ENCODE measurements around the gene SGCE.

SGCE gene

GRCh38 chr7:94579470-94579869 is 76.5 kb downstream of the SGCE start:
- Histone ChIP-seq H2BK120ac (ENCODE audit: insufficient read depth, low read length, poor library complexity) (no peak overlapping the region), H3K9me3 (ENCODE audit: insufficient read depth, low read depth, low read length) (no peaks in the 10 kb centered on the region), H4K91ac (ENCODE audit: low read depth, low read length) (no peak overlapping the region), H3K36me3 (ENCODE audit: control insufficient read depth in 1 of 2, insufficient read depth in 2 of 2, low read length in 2 of 2) (no peaks in the 10 kb centered on the region), H4K12ac (ENCODE audit: low read depth, low read length) (no peak overlapping the region), H2BK12ac (ENCODE audit: low read length) (no peak overlapping the region), H3K4ac (ENCODE audit: low read depth, low read length) (no peak overlapping the region), H3K4me1 (ENCODE audit: control insufficient read depth in 1 of 2, insufficient read depth in 2 of 2, low read length in 2 of 2) (peaks cover 3 to 4% of the 10 kb centered on the region in 2 experiments), H3K4me3 (ENCODE audit: low read depth, low read length) (no peak overlapping the region), H3K18ac (ENCODE audit: low read length) (no peak overlapping the region), H3K23ac (ENCODE audit: low read length) (no peak overlapping the region), H3K4me2 (ENCODE audit: low read length) (no peak overlapping the region), H2BK5ac (ENCODE audit: low read depth, low read length, poor library complexity) (no peak overlapping the region), H3K79me2 (ENCODE audit: control insufficient read depth, insufficient read depth, low read length, poor library complexity) (no peaks in the 10 kb centered on the region), H2AK5ac (ENCODE audit: low read length) (no peak overlapping the region), H3K79me1 (ENCODE audit: low read length) (no peaks in the 10 kb centered on the region), H4K8ac (ENCODE audit: low read depth, low read length) (no peak overlapping the region), H3K27ac (ENCODE audit: low read depth, low read length) (no peak overlapping the region), H2AFZ (ENCODE audit: insufficient read depth, low read length, poor library complexity) (no peak overlapping the region), H3K9ac (ENCODE audit: low read length) (no peak overlapping the region), H3K14ac (ENCODE audit: low read length) (no peak overlapping the region), H3K27me3 (ENCODE audit: insufficient read depth, low read length) (no peaks in the 10 kb centered on the region)
- no peak for DNase-seq
- no CpG with 5 or more reads among the region's 2 CpGs for whole genome bisulfite sequencing (ENCODE audit: extremely low coverage, insufficient coverage, insufficient read length)

DNA sequence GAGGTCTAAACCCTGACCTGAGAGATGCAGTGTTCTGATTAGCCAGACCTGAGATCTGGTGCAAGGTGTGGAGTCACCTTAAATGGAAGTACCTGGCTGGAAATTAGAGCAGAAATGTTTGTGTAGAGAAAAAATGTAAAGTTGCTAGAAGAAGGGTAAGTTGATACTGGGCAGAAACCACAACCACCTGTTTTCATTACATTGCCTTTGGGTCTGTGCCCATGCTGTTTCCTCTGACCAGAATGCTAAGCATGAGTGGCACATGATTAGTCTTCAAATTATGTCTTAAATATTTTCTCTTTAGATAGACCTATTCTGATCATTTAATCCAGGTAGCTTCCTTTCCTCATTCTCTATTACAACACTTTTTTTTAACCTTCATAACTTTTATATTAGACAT is 77.3 kb downstream of the SGCE start:
- Histone ChIP-seq H2AK5ac (ENCODE audit: low read length) (no peak overlapping the region), H4K8ac (ENCODE audit: low read depth, low read length) (no peak overlapping the region), H3K4me2 (ENCODE audit: low read length) (no peak overlapping the region), H3K27ac (ENCODE audit: low read depth, low read length) (no peak overlapping the region), H3K9ac (ENCODE audit: low read length) (no peak overlapping the region), H3K4me3 (ENCODE audit: low read depth, low read length) (no peak overlapping the region), H3K18ac (ENCODE audit: low read length) (no peak overlapping the region), H3K79me2 (ENCODE audit: control insufficient read depth, insufficient read depth, low read length, poor library complexity) (no peaks in the 10 kb centered on the region), H3K4ac (ENCODE audit: low read depth, low read length) (no peak overlapping the region), H3K4me1 (ENCODE audit: control insufficient read depth in 1 of 2, insufficient read depth in 2 of 2, low read length in 2 of 2) (peaks cover 3 to 4% of the 10 kb centered on the region in 2 experiments), H4K91ac (ENCODE audit: low read depth, low read length) (no peak overlapping the region), H3K27me3 (ENCODE audit: insufficient read depth, low read length) (no peaks in the 10 kb centered on the region), H4K12ac (ENCODE audit: low read depth, low read length) (no peak overlapping the region), H2BK5ac (ENCODE audit: low read depth, low read length, poor library complexity) (no peak overlapping the region), H3K14ac (ENCODE audit: low read length) (no peak overlapping the region), H2BK12ac (ENCODE audit: low read length) (no peak overlapping the region), H2AFZ (ENCODE audit: insufficient read depth, low read length, poor library complexity) (no peak overlapping the region), H3K36me3 (ENCODE audit: control insufficient read depth in 1 of 2, insufficient read depth in 2 of 2, low read length in 2 of 2) (no peaks in the 10 kb centered on the region), H3K79me1 (ENCODE audit: low read length) (no peaks in the 10 kb centered on the region), H3K23ac (ENCODE audit: low read length) (no peak overlapping the region), H2BK120ac (ENCODE audit: insufficient read depth, low read length, poor library complexity) (no peak overlapping the region), H3K9me3 (ENCODE audit: insufficient read depth, low read depth, low read length) (no peaks in the 10 kb centered on the region)
- no peak for DNase-seq

DNA sequence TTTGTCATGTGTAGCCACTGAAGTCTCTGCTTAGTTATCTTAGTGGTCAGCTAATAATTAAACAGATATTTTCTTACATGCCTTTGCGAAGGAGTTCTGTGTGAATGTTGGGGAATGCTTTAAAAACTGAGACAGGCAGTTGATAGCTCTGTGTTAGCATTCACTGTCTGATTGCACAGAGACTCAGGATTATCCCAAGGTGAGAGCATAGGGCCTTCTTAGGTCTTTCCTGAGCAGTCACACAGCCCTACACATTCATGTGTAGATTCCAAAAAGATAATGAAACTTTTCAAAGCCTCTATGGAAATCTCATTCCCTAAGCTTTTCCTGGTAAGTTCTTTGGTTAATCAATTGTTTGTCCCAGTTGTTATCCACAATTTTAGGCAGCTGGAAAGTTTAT is 78.6 kb downstream of the SGCE start:
- Histone ChIP-seq H4K12ac (ENCODE audit: low read depth, low read length) (no peak overlapping the region), H3K9me3 (ENCODE audit: insufficient read depth, low read depth, low read length) (no peaks in the 10 kb centered on the region), H3K18ac (ENCODE audit: low read length) (no peak overlapping the region), H3K36me3 (ENCODE audit: control insufficient read depth in 1 of 2, insufficient read depth in 2 of 2, low read length in 2 of 2) (no peaks in the 10 kb centered on the region), H2AK5ac (ENCODE audit: low read length) (no peak overlapping the region), H3K9ac (ENCODE audit: low read length) (no peak overlapping the region), H3K4me1 (ENCODE audit: control insufficient read depth in 1 of 2, insufficient read depth in 2 of 2, low read length in 2 of 2) (peaks cover 3 to 4% of the 10 kb centered on the region in 2 experiments), H4K8ac (ENCODE audit: low read depth, low read length) (no peak overlapping the region), H3K27ac (ENCODE audit: low read depth, low read length) (no peak overlapping the region), H3K27me3 (ENCODE audit: insufficient read depth, low read length) (no peaks in the 10 kb centered on the region), H2BK120ac (ENCODE audit: insufficient read depth, low read length, poor library complexity) (no peak overlapping the region), H3K79me1 (ENCODE audit: low read length) (no peaks in the 10 kb centered on the region), H3K79me2 (ENCODE audit: control insufficient read depth, insufficient read depth, low read length, poor library complexity) (no peaks in the 10 kb centered on the region), H3K4ac (ENCODE audit: low read depth, low read length) (no peak overlapping the region), H4K91ac (ENCODE audit: low read depth, low read length) (no peak overlapping the region), H3K23ac (ENCODE audit: low read length) (no peak overlapping the region), H3K14ac (ENCODE audit: low read length) (no peak overlapping the region), H2BK12ac (ENCODE audit: low read length) (no peak overlapping the region), H3K4me2 (ENCODE audit: low read length) (no peak overlapping the region), H3K4me3 (ENCODE audit: low read depth, low read length) (no peak overlapping the region), H2BK5ac (ENCODE audit: low read depth, low read length, poor library complexity) (no peak overlapping the region), H2AFZ (ENCODE audit: insufficient read depth, low read length, poor library complexity) (no peak overlapping the region)
- DNase-seq, result no peak
- WGBS (ENCODE audit: extremely low coverage, insufficient coverage, insufficient read length), result no CpG with 5 or more reads among the region's 1 CpG

DNA sequence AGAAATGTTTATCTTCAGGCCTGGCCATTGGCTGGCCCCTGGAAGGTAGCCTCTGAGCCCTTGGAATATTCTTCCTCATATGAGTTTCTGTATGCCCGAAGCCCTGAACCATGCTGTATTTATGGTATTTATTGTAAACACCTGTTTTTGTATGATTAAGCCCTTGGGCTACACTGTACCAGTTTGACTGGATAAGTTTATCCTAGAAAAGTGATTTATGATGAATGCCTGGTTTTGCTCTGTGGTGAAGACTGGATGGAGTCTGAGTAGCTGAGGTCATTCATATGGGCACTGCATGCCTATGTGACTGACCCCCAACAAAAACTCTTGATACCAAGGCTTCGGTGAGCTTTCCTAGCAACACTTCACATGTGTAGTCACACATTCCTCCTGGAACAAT is 79.6 kb downstream of the SGCE start:
- peak; percentile 2 to 69 for DNase-seq
- Histone ChIP-seq H2BK12ac (ENCODE audit: low read length) (no peak overlapping the region), H4K91ac (ENCODE audit: low read depth, low read length) (no peak overlapping the region), H3K4ac (ENCODE audit: low read depth, low read length) (no peak overlapping the region), H3K27ac (ENCODE audit: low read depth, low read length) (no peak overlapping the region), H3K9ac (ENCODE audit: low read length) (no peak overlapping the region), H3K23ac (ENCODE audit: low read length) (no peak overlapping the region), H2BK5ac (ENCODE audit: low read depth, low read length, poor library complexity) (no peak overlapping the region), H2AFZ (ENCODE audit: insufficient read depth, low read length, poor library complexity) (no peak overlapping the region), H3K27me3 (ENCODE audit: insufficient read depth, low read length) (no peaks in the 10 kb centered on the region), H3K4me3 (ENCODE audit: low read depth, low read length) (no peak overlapping the region), H3K4me2 (ENCODE audit: low read length) (no peak overlapping the region), H3K14ac (ENCODE audit: low read length) (no peak overlapping the region), H2AK5ac (ENCODE audit: low read length) (no peak overlapping the region), H3K79me1 (ENCODE audit: low read length) (no peaks in the 10 kb centered on the region), H2BK120ac (ENCODE audit: insufficient read depth, low read length, poor library complexity) (no peak overlapping the region), H3K79me2 (ENCODE audit: control insufficient read depth, insufficient read depth, low read length, poor library complexity) (no peaks in the 10 kb centered on the region), H4K8ac (ENCODE audit: low read depth, low read length) (no peak overlapping the region), H3K4me1 (ENCODE audit: control insufficient read depth in 1 of 2, insufficient read depth in 2 of 2, low read length in 2 of 2) (peaks cover 3 to 4% of the 10 kb centered on the region in 2 experiments), H4K12ac (ENCODE audit: low read depth, low read length) (no peak overlapping the region), H3K18ac (ENCODE audit: low read length) (no peak overlapping the region), H3K36me3 (ENCODE audit: control insufficient read depth in 1 of 2, insufficient read depth in 2 of 2, low read length in 2 of 2) (no peaks in the 10 kb centered on the region), H3K9me3 (ENCODE audit: insufficient read depth, low read depth, low read length) (no peaks in the 10 kb centered on the region)
- no CpG with 5 or more reads among the region's 2 CpGs for WGBS (ENCODE audit: extremely low coverage, insufficient coverage, insufficient read length)

All from trophoblast cell (in vitro differentiated cells and primary cell).